Esophagus squamous epithelium (tissue), 4 donors: ENCODE data around the gene RAB27A.

Experiments used
- CTCF ChIP-seq, 6 experiments: fragments of 450-650 bp in 4 of 6; fragments of 200-600 bp in 2 of 6; sonication (generic) in 2 of 6; IDR thresholded peaks; one replicate each; pipeline ENCODE4 v1.5.1; 2016 to 2019; ENCODE audit warnings: antibody characterized with exemption in 6 of 6, mild to moderate bottlenecking in 4 of 6, moderate library complexity in 4 of 6
- POLR2A ChIP-seq, 4 donors: fragments of 450-650 bp; IDR thresholded peaks; one replicate each; pipeline ENCODE4 v1.6.1; 2017; ENCODE audit warnings: antibody characterized with exemption in 4 of 4, mild to moderate bottlenecking in 4 of 4, moderate library complexity in 3 of 4

GRCh38 chr15:55179141-55179540 is 110.5 kb downstream of the RAB27A start:
- TF ChIP-seq CTCF (IDR thresholded peaks at IDR 0.05) (no peak), POLR2A (IDR thresholded peaks at IDR 0.05) (no peak)
